GM04504 (cell line): ENCODE results near the gene AIG1.
"Not testable (repeated sequence)": the region's sequence is repeated elsewhere in the genome, so short reads cannot be mapped to it uniquely, and the experiment has no call there.

Experiments used
- DNase-seq: peaks from one replicate; pipeline ENCODE4 v3.0.0-alpha.2; 2012; ENCODE audit warnings: low read depth

AIG1 gene

DNA sequence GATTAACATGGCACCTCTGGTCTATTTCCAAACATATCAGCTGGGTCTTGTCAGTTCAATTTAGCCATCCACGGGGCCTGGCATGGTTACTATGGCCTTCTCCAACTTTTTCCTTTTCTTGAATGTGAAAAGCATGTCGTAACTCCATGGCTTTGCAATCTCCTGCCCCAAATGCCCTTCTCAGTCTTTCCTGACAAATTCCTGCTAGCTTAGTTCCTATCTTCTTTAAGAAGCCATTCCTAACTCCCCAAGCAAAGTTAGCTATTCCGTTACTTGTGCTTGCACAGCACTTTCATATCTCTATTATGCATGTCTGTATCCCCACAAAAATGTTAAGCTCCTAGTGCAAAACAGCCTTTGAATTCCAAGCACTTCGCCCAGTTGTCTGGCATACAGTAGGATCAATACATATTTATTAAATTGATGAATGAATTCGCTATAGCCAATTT lies 105.6 kb downstream of the AIG1 start:
- DNase-seq: no peak

DNA sequence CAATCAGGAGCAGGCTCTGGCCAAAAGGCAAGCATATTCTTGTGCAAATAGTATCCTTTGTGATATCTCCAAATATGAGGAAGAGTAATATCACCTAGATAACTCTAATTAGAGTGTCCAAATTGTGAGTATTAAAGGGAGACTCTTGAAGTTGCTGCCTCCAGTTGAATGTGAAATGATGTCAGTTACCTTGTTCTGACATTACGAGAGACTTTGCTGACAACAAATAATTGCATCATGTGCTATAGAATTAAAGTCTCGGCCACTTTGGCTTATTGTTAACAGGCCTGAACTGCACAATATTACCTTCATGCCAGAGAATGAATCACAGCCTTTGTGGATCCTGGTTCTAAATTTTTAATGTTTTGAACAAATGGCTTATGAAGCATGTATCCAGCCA lies 106.5 kb downstream of the AIG1 start:
- DNase-seq: no peak

DNA sequence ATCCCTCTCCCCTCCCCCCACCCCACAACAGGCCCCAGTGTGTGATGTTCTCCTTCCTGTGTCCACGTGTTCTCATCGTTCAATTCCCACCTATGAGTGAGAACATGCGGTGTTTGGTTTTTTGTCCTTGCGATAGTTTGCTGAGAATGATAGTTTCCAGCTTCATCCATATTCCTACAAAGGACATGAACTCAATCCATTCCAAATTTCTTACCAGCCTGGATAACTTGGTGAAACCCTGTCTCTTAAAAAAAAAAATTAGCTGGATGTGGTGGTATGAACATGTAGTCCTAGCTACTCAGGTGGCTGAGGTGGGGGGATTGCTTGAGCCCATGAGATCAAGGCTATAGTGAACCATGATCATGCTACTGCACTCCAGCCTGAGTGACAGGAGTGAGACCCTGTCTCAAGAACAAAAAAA lies 107.7 kb downstream of the AIG1 start:
- not testable (repeated sequence) for DNase-seq

DNA sequence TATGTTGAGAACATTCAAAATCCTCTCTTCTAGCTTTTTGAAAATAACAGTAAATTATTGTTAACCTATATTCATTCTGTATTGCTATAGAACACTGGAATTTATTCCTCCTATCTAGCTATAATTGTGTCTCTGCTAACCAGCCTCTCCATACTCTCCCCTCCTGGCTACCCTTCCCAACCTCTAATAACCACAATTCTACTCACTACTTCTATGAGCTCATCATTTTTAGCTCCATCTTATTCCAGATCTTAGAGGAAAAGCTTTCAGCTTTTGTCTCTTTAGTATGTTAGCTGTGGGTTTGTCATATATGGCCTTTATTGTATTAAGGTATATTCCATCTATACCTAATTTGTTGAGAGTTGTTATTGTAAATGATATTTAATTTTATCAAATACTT lies 108.8 kb downstream of the AIG1 start:
- no peak for DNase-seq

DNA sequence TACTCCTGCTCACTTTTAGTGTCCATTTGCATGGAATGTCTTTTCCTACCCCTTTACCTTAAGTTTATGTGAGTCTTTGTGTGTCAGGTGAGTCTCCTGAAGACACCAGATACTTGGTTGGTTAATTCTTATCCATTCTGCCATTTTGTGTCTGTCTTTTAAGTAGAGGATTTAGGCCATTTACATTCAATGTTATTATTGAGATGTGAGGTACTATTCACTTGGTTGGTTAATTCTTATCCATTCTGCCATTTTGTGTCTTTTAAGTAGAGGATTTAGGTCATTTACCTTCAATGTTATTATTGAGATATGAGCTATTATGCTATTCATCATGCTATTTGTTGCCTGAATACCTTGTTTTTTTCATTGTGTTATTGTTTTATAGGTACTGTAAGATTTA lies 113.8 kb downstream of the AIG1 start:
- DNase-seq: no peak

DNA sequence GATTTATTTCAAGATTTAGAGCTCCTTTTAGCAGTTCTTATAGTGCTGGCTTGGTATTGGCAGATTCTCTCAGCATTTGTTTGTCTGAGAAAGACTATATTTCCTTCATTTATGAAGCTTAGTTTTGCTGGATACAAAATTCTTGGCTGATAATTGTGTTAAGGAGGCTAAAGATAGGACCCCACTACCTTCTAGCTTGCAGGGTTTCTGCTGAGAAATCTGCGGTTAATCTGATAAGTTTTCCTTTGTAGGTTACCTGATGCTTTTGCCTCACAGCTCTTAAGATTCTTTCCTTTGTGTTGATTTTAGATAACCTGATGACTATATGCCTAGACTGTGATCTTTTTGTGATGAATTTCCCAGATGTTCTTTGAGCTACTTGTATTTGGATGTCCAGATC lies 114.3 kb downstream of the AIG1 start:
- DNase-seq: no peak

DNA sequence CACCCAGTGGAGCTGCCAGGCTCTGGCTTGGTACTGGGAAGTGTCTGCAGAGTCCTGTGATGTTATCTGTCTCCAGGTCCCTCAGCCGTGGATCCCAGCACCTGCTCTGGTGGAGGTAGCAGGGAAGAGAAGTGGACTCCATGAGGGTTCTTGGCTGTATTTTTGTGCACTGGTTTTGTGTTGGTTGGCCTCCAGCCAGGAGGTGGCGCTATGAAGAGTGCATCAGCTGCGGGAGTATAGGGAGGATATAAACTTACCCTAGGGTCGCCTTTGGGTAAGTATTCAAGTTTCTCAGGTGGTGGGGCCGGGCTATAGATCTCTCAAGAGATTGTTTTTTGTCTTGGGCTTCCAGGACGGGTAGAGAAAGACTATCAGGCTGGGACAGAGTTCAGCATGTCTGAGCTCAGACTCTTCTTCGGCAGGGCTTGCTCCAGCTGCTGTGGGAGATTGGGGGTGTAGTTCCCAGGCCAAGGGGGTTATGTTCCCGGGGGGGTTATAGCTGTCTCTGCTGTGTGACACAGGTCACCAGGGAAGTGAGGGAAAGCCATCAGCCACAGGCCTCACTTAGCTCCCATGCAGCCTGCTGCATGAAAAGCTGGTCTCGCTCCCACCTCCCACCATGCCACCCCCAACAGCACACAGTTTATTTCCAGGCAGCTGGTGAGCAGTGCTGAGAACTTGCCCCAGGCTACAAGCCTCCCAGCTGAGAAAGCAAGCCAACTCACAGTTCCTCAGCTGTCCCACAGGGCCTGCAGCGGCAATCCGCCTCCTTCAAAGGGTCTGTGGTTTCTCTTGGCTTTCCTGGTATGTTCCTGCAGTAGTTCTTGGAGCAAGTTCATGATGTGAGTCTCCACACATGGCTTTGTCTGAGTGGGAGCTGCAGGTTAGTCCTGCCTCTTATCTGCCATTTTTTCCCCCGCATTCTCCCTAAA lies 115.7 kb downstream of the AIG1 start:
- peak; percentile 88 for DNase-seq

DNA sequence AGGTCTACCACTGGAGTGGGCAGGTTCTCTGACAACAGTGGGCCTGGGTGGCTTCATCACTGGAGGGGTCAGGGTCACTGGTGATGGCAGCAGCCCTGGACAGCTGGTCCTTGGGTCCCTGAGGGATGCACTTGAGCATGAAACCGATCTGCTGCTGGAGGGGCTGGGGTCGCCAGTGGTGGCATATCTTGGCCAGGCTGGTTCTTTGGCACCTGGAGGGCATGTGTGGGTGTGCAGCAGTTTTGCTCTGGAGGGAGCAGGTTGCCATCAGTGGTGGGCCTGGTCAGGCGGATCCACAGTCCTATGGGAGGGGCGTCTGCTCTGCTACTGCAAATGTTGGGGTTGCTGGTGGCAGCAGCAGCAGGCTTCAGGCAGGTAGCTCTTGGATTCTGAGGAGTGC lies 117.0 kb downstream of the AIG1 start:
- DNase-seq: no peak

DNA sequence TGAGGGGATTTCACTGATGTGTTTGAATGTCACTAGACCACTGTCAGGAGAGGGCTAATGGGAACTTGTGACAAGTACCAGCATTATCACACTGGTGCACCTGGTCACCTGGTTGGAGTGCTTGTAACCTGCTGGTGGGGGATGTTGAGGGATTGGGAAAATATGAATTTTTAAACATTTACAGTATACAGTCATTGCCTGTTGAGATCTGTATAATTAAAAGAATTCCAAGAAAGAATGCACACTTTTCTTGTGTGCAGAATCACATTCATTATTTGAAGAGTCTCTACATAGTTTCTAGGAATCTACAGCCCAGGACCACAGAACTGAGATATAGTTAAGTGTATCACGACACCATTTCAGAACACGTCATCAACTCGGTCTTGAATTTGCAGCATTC lies 118.4 kb downstream of the AIG1 start:
- DNase-seq: no peak

DNA sequence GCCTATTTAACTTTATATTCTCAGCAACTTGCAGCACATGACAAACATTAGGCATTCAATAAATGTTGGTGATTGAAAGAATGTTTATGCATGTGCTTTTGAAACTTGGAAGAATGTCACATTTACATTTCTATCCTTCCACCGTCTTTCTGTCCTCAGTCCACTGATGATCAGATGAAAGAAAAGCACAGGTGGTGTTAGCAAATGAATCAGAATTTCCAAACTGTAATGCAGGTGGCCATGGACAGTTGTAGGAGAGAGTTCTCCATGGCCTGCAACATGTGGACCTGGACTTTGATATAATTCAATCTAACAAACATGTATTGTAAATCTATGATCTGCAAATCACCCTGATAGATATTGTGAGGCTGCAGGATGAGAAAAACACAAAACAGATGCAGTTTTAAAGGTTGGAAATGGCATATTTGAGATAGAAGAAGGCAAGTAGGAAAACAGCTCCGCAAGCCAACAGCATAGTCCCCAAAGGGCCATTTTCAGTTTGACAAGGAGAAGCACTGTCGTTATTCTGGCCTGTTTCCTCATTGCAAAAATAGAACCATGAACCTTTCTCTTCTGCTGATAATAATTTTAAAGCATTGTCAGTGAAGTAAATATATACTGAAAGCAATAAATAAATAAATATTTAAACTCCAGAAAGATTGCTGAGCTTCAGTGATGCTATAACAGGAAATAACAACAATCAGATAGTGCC lies 119.4 kb downstream of the AIG1 start:
- DNase-seq: no peak

DNA sequence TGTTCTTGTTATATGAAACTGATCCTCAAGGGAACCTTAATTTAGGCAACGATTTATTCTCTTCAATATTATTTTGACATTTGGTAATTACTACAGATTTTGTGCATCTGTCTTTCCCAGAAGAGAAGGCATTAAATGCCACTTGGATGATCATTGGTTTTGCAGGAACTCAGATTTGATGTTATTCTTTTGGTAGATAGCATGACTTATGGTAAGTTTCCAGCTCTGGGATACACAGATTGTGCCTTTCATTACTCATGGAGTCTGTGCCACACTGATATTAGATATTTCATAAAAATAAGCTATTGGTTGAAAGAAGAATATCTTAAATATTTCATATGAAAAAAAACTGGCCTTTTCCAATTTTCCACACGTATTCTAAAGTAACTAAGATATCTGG lies 120.1 kb downstream of the AIG1 start:
- DNase-seq: no peak

DNA sequence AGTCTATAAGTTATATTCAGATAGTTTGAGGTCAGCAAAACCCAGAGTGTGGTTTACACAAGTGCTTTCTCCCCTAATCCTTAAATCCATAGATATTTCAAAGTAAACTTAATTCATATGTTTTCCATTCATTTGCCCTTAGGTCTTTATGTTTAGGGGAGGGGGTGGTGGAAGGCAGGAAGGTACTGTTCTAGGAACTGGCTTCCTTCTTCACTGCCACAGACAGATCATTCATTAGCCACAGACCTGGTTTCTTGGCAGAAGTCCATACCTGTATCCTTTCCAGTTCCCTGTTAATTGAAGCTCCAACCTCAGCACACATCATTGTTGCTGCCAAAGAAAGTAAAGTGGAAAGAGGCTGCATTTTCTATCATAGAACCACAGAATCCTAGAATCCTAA lies 123.0 kb downstream of the AIG1 start:
- DNase-seq: no peak

DNA sequence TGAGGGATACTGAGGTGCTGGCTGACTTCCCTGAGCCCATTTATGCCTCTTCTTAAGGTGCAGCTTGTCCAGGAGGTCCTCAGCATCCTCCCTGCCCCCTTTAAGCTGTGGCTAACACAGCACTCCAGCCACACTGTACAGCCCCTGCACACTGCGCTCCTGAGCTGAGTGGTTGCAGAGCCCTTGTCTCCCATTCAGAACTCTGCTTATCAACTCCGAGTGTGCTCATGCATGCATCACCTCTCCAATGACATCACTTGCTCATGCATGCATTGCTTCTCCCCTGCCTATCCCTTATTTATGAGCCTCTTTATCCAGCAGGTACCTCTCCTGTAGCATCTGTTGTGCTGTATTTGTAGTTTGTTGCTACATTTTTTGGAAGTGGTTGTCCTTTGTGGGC lies 124.6 kb downstream of the AIG1 start:
- DNase-seq: no peak

DNA sequence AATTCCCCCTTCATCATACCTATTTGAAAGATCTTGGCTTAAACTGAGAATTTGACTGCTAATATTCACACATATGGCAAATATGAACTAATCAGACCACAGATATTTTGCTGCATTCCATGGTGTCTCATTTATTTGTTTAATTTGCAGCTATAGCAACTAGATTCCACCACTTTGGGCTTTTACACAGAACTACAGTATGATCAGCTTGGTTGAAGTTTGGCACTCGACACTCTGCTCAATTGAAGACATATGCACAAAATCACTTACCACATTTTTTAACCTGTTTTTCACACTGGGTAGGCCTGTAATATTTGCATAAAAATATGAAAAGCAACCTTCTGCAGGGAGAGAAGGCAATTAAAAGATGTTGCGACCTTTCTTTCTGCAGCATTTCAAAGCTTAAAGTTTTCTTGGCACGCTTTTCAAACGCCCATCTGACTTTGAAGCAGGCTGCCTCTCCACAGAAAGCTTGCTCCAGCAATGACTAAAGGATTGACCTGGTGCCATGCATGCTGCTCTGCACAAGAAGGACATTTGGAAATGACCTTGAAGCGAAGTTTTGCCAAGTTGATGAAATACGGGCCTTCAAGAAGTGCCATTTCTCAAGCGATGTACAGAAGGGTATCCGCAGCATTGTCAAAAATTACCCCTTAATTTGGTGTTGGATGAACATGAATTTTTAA lies 126.7 kb downstream of the AIG1 start:
- DNase-seq: peak; percentile 92

DNA sequence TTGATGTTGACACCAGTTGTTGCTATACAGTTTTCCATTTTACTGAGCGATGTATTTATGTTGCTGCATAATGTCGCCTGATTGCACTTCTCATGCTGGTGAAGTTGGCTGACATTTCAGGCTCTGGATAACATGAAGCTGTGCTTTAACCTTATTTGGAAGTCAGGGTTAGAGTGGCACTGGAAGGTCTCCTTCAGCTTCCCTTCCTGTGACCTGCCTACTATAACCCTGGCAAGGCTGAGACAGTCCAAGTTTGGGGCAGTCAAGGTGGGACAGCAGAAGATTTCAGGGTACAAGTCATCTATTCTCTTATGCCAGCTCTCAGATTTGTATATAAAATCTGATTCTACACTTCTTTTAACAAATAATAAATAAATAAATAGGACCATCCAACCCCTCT lies 127.6 kb downstream of the AIG1 start:
- DNase-seq: no peak

DNA sequence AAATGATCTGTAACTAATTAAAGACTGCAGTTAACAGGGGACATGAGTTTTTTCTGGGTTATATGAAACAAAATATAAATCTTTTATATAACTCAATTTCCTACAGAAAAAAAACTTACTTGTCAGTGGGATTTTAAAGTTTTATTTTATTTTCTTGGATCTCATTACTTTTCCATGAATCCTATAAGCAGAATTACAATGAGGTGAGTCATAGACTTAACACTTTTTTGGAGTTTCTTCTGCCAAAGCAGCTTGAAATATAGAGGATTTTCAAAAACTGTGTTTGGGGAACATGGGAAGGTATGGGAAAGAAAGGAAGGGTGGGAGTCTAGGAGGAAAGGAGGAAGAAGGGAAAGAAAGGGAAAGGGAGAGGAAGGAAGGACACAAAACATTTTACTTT lies 130.7 kb downstream of the AIG1 start:
- DNase-seq: no peak

DNA sequence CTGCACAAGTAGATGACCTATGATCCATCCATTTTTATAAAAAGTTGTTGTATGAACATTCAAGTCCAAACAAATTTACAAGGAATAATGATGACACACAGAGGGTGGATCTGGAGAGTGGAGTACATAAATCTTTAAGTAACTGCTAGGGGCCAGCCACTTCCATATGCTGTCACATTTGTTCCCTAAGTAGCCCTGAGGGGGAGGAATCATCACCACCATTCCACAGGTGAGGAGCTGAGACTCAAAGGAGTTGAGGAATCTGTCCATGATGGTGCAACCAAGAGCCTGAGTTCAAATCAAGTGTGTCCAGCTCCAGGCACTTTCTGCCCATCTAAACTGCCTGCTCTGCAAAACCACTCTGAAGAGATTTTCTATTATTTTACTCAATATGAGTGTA lies 132.1 kb downstream of the AIG1 start:
- no peak for DNase-seq

DNA sequence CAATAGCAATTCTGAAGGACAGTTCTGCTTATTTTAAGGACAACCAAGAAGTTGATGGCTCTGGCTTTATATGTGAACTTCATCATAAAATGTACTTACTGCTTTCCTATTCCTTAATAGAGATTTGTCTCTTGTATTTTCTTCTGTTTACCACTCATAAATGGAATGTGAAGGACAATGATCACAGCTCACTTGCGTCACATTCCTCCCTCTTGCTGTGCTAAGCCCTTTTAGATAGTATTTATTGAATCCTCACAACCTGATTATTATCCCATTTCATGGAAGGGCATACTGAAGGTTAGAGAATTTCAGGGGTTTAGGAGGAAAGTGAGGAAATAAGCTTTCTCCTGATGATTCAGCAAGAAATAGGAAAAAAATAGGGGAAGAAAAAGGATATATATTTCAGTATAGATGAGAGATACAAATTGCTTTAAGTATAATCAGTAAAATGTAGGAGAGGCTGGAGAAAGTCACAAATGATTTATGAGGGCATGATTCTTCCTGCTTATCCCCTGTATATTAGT lies 132.9 kb downstream of the AIG1 start:
- no peak for DNase-seq

DNA sequence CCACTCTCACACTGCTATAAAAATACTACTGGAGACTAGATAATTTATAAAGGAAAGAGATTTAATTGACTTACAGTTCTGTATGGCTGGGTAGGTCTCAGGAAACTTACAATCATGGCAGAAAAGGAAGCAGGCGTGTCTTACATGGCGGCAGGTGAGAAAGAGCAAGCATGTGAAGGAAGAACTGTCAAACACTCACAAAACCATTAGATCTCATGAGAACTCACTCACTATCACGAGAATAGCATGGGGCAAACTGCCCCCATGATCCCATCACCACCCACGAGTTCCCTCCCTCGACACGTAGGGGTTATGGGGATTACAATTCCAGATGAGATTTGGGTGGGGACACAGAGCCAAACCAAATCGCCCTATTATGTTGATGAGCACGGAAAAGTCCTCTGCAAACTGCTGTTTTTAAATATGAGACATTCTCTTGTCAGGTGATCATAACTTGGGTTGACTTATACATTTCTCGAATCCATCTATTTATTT lies 133.5 kb downstream of the AIG1 start:
- DNase-seq: no peak

DNA sequence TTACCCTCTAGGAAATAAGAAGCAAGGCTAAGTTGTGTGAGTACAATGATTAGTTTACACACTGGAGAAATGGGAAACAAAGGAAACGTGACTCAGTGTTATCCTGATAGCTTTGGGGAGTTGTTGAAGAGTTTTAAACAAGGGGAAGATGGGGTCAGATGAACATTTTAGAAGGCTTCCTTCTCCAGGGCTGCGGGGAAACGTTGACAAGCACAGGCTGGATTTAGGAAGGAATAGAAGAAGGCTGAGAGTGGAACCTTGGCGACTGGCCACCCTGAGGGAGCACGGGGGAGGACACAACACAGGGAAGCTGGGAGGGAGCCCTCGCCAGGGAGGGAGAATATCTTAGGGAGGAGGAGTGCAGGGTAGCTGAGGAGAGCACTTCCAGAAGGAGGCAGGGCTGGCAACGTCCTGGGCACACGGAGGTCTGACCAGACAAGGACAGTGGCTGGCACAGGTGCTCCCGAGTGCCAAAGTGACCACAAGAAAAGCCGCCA lies 134.7 kb downstream of the AIG1 start:
- no peak for DNase-seq

DNA sequence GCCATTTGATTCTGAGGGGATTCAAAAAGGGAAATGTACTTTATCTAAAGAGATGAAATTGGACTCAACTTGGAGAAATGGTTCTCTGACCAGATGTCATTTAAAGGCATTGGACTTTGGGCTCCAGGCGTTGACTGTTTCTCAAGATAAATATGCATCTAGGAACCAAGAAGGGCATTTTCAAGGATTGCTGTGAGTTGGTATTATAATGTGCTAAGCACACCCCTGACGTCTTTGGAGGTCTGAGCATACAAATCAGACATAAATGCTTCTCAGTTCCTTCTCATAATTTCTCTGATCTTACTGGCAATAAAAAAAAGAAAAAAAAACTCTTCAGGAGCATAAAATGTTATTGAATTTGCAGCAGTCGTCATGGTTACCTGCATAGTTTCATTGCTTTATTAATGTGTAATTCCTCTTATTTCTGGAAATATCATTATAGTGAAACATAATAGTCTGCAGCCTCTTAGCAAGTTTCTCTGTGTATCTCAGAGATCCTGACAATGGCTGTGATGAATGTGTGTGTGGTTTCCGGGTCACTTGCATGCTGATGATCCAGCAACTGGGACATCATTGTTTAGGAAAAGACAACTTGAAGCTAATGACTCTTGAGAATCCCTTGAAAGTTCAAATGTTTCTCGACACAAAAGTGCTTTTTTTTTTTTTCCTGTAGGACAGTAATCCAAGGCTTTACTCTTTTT lies 136.0 kb downstream of the AIG1 start:
- no peak for DNase-seq

DNA sequence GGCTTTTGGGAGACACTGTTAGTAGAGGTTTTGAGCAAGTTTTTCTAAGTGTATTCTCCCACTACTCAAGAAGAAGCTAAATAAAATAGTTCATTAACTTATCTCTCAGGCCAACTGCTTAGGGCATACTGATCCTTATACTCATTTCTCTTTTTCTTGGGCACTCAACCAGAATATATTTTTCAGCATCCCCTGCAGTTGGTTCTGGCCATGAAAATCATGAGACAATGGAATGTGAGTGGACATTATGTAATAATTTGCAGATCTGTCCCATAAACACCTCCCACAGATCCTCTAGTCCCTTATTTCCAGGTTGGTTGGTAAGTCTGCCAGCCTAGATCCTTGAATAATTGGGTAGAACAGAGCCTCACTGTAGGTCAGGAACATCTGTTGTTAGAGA lies 136.7 kb downstream of the AIG1 start:
- no peak for DNase-seq
